ENCODE data around the gene NPR2.
A peak's percentile ranks its signal among the peaks of the same experiment; 100 is the strongest.

NPR2 gene

GRCh38 chr9:35800530-35800929 is 9.1 kb downstream of the NPR2 start:
- no peak for DNase-seq (ENCODE audit: low read depth, low spot score)

GRCh38 chr9:35801328-35802128 is 10.1 kb downstream of the NPR2 start:
- DNase-seq (ENCODE audit: low read depth, low spot score): no peak

DNA sequence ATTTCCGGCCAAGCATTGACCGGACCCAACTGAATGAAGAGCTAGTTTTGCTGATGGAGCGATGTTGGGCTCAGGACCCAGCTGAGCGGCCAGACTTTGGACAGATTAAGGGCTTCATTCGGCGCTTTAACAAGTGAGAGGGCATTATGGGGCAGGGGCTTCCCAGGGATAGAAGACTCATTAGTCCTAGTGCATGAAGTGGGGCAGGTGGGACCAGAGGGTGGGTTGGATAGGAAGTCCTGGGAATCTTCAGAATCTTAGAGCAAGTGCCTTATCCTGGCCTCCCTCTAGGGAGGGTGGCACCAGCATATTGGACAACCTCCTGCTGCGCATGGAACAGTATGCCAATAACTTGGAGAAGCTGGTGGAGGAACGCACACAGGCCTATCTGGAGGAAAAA is 14.7 kb downstream of the NPR2 start:
- no peak for DNase-seq (ENCODE audit: low read depth, low spot score)

DNA sequence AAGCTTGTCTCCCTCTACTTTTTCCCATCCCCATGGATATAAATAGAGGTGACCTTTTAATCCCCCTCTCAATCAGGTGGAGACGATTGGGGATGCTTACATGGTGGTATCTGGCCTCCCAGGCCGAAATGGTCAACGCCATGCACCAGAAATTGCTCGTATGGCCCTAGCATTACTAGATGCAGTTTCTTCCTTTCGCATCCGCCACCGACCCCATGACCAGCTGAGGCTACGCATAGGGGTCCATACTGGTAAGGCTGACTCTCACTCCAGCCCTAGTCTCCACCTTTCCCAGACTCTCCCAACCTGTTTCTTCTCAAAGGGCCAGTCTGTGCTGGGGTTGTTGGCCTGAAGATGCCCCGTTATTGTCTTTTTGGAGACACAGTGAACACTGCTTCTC is 17.0 kb downstream of the NPR2 start:
- DNase-seq (ENCODE audit: low read depth, low spot score): no peak

- no peak for DNase-seq (ENCODE audit: low read depth, low spot score)
These were observed 18.7 kb downstream of the NPR2 start for GRCh38 chr9:35810122-35810521.

DNA sequence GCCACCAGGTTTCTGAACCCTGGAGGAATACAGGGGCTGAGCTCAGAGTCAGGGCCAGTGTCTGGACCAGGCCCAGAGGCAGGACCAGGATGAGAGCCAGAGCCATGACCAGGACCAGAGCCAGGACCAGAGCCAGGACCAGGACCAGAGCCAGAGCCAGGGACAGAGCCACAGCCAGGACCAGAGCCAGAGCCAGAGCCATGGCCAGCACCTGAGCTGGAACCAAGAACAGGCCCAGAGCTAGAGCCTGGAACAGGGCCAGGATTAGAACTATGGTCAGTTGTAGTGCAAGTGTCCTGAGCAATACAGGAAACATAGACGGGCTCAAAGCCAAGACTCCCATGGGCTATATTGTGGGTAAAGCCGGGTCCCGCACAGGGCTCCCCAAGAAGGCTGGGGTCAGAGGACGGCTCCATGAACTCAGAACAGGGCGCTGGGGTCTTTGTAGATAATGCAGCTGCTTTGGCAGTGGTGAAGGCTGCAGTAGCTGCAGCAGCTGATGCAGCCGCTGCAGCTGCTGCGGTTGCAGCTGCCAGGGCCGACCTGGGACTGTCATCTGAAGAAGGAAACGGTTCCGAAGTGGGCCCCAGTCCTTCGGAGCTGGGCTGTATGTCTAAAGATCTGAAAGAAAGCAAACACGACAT is 20.1 kb downstream of the NPR2 start:
- no peak for DNase-seq (ENCODE audit: low read depth, low spot score)

DNA sequence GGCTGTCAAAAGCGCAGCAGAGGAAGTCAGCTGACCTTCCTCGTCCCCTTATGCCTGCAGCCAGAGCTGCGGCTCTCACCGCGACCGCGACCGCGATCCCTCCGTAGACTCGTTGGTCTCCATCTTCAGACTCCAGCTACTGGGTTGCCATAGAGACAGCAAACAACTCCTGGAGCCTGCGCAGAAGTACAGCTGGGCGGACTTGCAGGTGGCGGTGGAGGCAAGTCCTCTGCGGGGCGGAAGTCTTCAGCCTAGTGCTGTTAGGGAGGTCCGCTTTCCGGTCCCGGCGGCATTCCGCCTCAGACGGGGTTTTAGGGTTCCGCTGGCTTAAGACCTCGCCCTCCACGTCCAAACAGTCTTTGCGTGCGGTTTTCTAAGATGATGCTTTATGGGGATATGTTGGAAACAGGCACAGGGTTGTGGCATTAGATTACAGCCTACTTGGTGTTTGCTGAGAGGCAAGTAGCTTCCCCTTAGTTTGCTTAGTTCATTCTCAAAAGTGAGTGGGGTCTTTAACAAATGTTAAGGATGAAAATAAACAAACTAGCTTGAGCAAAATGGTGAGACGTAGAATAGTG is 20.7 kb downstream of the NPR2 start, which contains the start of gene SPAG8:
TSS of gene SPAG8 (minus strand) at position 238 of the 578 bp plus-strand sequence. CDS start at position 123, 115 bp downstream.
- DNase-seq (ENCODE audit: low read depth, low spot score): peak; percentile 88

- no peak for DNase-seq (ENCODE audit: low read depth, low spot score)
These were observed 22.2 kb downstream of the NPR2 start for GRCh38 chr9:35813434-35814105.

- no peak for DNase-seq (ENCODE audit: low read depth, low spot score)
These were observed 22.9 kb downstream of the NPR2 start for GRCh38 chr9:35814106-35814840.

DNA sequence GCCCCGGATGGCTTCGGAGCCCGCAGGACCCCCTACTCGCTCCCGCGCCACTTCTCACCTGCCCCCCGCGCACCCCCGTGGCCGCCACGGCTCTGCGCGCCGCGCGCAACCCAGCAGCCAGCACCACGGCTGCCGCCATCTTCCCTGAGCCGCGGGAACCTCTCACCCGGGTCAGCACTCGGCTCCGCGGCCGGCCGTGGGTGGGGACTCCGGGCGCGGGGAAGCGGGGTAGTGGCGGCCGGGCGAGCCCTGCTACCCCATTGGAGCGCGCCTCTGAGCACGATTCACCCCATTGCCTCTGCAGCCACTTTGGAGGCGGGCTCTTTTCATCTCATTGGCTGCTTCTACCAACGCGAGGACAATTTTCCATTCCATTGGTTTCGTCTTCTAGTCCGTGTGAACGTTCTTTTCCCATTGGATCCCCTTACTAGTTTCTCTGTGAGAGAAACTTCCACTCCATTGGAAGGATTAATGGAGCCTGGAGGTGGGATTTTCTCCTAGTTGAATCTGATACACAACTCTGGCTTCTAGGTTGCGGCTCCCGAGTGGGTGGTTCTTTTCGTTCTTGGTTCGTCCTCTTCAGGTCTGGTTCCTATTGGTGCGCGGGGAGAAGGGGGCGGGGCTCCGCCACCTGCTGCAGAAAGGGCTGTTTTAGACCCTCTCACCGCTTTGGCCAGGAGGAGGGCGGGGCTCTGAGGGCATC is 23.6 kb downstream of the NPR2 start, which contains the start of gene HINT2:
TSS of gene HINT2 (minus strand) at position 202 of the 703 bp plus-strand sequence. CDS start at position 139, 63 bp downstream.
- DNase-seq (ENCODE audit: low read depth, low spot score): peak; percentile 93

GRCh38 chr9:35816708-35817107 is 25.3 kb downstream of the NPR2 start:
- no peak for DNase-seq (ENCODE audit: low read depth, low spot score)

DNA sequence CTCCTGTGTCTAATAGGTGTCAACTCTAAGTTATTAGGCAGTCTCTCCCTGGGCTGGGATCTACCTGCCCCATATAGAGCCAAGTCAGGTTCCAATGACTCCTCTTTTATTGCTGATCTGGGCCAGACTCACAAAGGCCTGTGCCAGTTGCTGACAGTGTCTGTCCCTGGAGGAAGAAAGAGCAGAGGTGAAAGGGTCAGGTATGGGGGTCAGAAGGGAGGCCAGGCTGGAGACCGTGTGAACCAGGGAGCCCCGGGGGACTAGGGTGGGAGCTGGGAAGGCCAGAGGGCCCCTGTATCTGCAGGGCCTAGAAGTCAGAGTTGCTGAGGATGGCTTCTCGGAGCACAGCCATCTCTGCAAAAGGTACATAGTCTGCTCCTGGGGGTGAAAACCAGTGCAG is 26.9 kb downstream of the NPR2 start:
- DNase-seq (ENCODE audit: low read depth, low spot score): no peak

GRCh38 chr9:35820076-35820475 is 28.7 kb downstream of the NPR2 start:
- no peak for DNase-seq (ENCODE audit: low read depth, low spot score)

DNA sequence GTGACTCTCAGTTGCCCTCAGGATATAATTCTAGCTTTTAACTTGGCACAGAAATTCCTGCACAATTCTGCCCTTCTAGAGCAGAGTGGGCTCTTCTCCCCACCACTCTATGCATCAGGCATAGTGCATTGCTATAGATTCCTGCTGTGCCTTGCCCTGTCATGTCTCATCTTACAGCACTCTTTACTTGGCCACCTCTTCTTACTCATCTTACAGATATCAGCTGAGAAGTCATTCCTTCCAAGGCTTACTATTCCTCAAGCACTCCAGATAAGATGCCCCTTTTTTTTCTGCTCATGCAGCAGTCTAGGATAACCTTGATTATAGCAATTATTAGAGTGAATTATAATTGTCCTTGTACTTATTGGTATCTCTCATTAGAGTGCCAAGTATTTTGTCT is 31.5 kb downstream of the NPR2 start:
- DNase-seq (ENCODE audit: low read depth, low spot score): no peak

GRCh38 chr9:35826071-35826701 is 34.8 kb downstream of the NPR2 start:
- DNase-seq (ENCODE audit: low read depth, low spot score): peak; percentile 15

DNA sequence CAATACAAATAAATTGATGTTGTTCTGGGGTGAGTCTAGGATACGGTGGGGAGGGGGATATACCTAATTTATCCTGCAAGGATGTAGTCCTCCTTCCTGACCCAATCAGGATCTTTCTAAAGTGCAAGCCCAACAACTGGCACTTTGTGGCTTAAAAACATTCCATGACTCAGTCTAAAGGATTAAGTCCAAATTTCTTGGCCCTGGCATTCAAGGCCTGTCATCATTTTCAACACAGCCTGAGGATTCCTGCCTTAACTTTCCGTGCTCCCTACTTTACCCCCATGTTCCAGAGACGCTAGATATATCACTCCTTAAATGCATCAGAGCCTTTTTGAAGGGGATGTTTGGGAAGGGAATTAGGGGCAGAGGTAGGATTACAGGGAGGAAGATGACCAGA is 36.1 kb downstream of the NPR2 start:
- no peak for DNase-seq (ENCODE audit: low read depth, low spot score)

- no peak for DNase-seq (ENCODE audit: low read depth, low spot score)
These were observed 37.3 kb downstream of the NPR2 start, which contains the start of gene FAM221B for GRCh38 chr9:35828716-35829083. TSS of gene FAM221B (minus strand) at chr9:35828732. CDS start at chr9:35826161, 2,571 bp downstream.

- DNase-seq (ENCODE audit: low read depth, low spot score): peak; percentile 85
These were observed 37.8 kb downstream of the NPR2 start, which contains the start of gene TMEM8B for GRCh38 chr9:35829084-35829763. TSS of gene TMEM8B (plus strand) at chr9:35829228. CDS start at chr9:35829448, 220 bp downstream.

GRCh38 chr9:35829764-35830096 is 38.3 kb downstream of the NPR2 start:
- no peak for DNase-seq (ENCODE audit: low read depth, low spot score)

GRCh38 chr9:35831040-35831439 is 39.6 kb downstream of the NPR2 start:
- no peak for DNase-seq (ENCODE audit: low read depth, low spot score)

All from activated CD4-positive, CD25-positive, alpha-beta regulatory T cell treated with anti-CD3 and anti-CD28 coated beads, Interleukin-2, amount 50 U/mL, for 16 hours (primary cell).